A673 (cell line): ENCODE measurements around the gene FASN. TPM values are rescaled to one million over a fixed set of nuclear protein-coding genes. Genes with fewer than 3 reads are reported as not detected.

Experiments used
- BruUV-seq: library from RNA; stranded (reverse); fragments of 400-500 nt; replicated peaks from 2 replicates; lab custom pipeline; 2021; lab: Mats Ljungman, UMichigan
- CTCF ChIA-PET: fragments of 300-600 bp; sonication (Branson Sonifier 250); formaldehyde crosslinking; loops from one replicate; lab custom pipeline; 2022; ENCODE audit warnings: antibody characterized with exemption; lab: Charles Lee
- POLR2A ChIA-PET: fragments of 300-600 bp; sonication (Branson Sonifier 250); formaldehyde crosslinking; loops from one replicate; lab custom pipeline; 2022; ENCODE audit warnings: antibody characterized with exemption; ENCODE audit not compliant: low non-redundant PET; lab: Charles Lee
- DNase-seq: peaks from one replicate; pipeline ENCODE4 v3.0.0-alpha.2; 2015; ENCODE audit warnings: low spot score
- H3K27ac ChIP-seq: fragments of 200-600 bp; sonication (generic); 2 replicates; pipeline ENCODE4 v1.5.1; 2016; ENCODE audit warnings: mixed run types, low read depth, mild to moderate bottlenecking, mixed read lengths, antibody characterized with exemption, low read length; ENCODE audit not compliant: poor library complexity, severe bottlenecking
- H3K27me3 ChIP-seq: fragments of 200-600 bp; sonication (generic); replicated peaks from 2 replicates; pipeline ENCODE4 v1.6.1; 2017; ENCODE audit warnings: mixed run types, low read depth, mild to moderate bottlenecking, mixed read lengths, antibody characterized with exemption, low read length; ENCODE audit not compliant: insufficient read depth, poor library complexity
- H3K36me3 ChIP-seq: fragments of 200-600 bp; sonication (generic); 2 replicates; pipeline ENCODE4 v1.6.1; 2016; ENCODE audit warnings: mixed run types, mild to moderate bottlenecking, mixed read lengths, antibody characterized with exemption, low read length; ENCODE audit not compliant: insufficient read depth, poor library complexity, severe bottlenecking
- H3K4me1 ChIP-seq: fragments of 200-600 bp; sonication (generic); 2 replicates; pipeline ENCODE4 v1.6.1; 2017; ENCODE audit warnings: mixed run types, mild to moderate bottlenecking, mixed read lengths, antibody characterized with exemption, low read length; ENCODE audit not compliant: insufficient read depth, poor library complexity, severe bottlenecking
- H3K4me3 ChIP-seq: fragments of 200-600 bp; sonication (generic); 2 replicates; pipeline ENCODE4 v1.5.1; 2016; ENCODE audit warnings: low read depth, mixed run types, mild to moderate bottlenecking, mixed read lengths, low read length; ENCODE audit not compliant: poor library complexity, severe bottlenecking
- H3K9me3 ChIP-seq: fragments of 200-600 bp; sonication (generic); 2 replicates; pipeline ENCODE4 v1.6.1; 2016; ENCODE audit warnings: mixed run types, low read depth, mild to moderate bottlenecking, mixed read lengths, antibody characterized with exemption, low read length; ENCODE audit not compliant: poor library complexity, severe bottlenecking
- CTCF ChIP-seq: fragments of 300-800, 200-600 bp; sonication (generic); conservative IDR thresholded peaks from 2 replicates; pipeline ENCODE4 v1.5.1; 2017; ENCODE audit warnings: low read depth, mild to moderate bottlenecking, antibody characterized with exemption, low read length, moderate library complexity, mixed read lengths
- EZH2 ChIP-seq: fragments of 200-600 bp; sonication (generic); IDR thresholded peaks from 2 replicates; pipeline ENCODE4 v1.6.1; 2017; ENCODE audit warnings: borderline replicate concordance, low read depth, mild to moderate bottlenecking, mixed read lengths, antibody characterized with exemption, low read length; ENCODE audit not compliant: poor library complexity, severe bottlenecking
- intact Hi-C: fragments of 100-400 bp; cut with micrococcal nuclease; formaldehyde crosslinking; loops from one replicate; pipeline ENCODE4 v1.10.0; 2022; ENCODE audit not compliant: unreplicated experiment
- total RNA-seq: library from RNA; stranded (reverse); gene quantifications from 2 replicates; pipeline ENCODE4 v1.2.3, GENCODE V29; 2021

Gene FASN
- total RNA-seq, 1 experiment from 2014 or later, result 591 TPM

GRCh38 chr17:82107341-82107860 lies 9.4 kb upstream of the FASN start:
- DNase-seq, result no peak
- ChIA-PET CTCF (no interaction called here), POLR2A (no interaction called here)
- H3K9me3 ChIP-seq, result no peaks in the 10 kb centered on the region
- H3K36me3 ChIP-seq, result no peaks in the 10 kb centered on the region
- no peak overlapping the region for H3K4me3 ChIP-seq
- H3K27ac ChIP-seq, result peak overlapping the region; percentile 80
- H3K4me1 ChIP-seq, result peaks cover 20% of the 10 kb centered on the region
- intact Hi-C loops, result no loop called here
- BruUV-seq, result no TSS peak
- H3K27me3 ChIP-seq, result no peaks in the 10 kb centered on the region
- TF ChIP-seq EZH2 (no peak), CTCF (no peak)

GRCh38 chr17:82106688-82107305 lies 8.8 kb upstream of the FASN start:
- ChIA-PET POLR2A (no interaction called here), CTCF (no interaction called here)
- Histone ChIP-seq H3K4me1 (peaks cover 20% of the 10 kb centered on the region), H3K9me3 (no peaks in the 10 kb centered on the region), H3K27ac (peak overlapping the region; percentile 80), H3K27me3 (no peaks in the 10 kb centered on the region), H3K4me3 (no peak overlapping the region), H3K36me3 (no peaks in the 10 kb centered on the region)
- intact Hi-C loops, result no loop called here
- no TSS peak for BruUV-seq
- no peak for TF ChIP-seq EZH2
- TF ChIP-seq CTCF, result no peak
- DNase-seq, result no peak

DNA sequence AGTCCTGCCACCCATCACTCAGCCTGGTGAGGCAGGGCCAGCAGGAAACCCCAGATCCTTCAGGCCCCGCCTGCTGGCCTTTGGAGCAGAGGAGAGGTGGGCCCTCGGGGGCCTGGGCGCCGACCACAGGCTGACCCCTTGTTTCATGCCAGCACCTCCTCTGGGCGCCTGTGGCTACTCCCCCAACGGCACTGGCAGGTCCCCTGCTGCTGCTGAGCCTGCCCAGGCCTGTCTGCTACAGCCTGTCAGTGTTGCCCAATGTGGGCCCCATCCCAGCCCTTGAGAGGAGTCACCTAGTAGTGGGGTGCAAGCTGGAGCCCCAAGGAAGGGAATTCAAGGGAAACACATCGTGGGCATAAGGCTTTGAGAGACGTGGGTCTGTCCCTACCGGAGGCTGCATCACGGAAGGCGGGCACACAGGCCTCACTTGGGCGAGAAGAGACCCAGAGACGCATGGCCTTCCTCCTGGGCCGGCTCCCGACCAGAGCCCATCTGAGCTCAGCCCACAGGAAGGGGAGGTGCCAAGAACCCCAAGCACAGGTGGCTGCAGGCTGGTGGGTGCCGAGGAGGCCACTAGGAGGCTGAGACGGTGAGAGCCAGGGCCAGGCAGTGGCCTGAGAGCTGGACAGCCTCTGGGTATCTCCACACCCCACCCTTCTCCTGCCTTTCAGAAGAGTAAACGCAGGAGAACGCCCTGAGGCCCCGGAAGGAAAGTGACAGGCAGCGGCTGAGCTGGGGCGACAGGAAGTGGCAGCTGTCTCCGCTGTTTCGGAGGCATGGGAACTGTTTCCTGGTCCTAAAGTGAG lies 8.0 kb upstream of the FASN start:
- H3K4me1 ChIP-seq, result peaks cover 20% of the 10 kb centered on the region
- peak overlapping the region; percentile 80 for H3K27ac ChIP-seq
- H3K9me3 ChIP-seq, result no peaks in the 10 kb centered on the region
- no TSS peak for BruUV-seq
- no peak overlapping the region for H3K4me3 ChIP-seq
- DNase-seq, result peak; percentile 64
- H3K27me3 ChIP-seq, result no peaks in the 10 kb centered on the region
- intact Hi-C loops, result no loop called here
- peak; percentile 46 for TF ChIP-seq CTCF
- no peak for TF ChIP-seq EZH2
- no peaks in the 10 kb centered on the region for H3K36me3 ChIP-seq
- ChIA-PET POLR2A (no interaction called here), CTCF (no interaction called here)
